NCI-H146 treated with DMSO at 0.1 percent for 48 hours (cell line): ENCODE results near the gene SRGAP3.

Experiments
- DNase-seq: peaks from one replicate; lab custom pipeline; 2025; ENCODE audit not compliant: unreplicated experiment; lab: John Stamatoyannopoulos, UW

The SRGAP3 gene

GRCh38 chr3:9149566-9149965 lies 99.9 kb downstream of the SRGAP3 start:
- DNase-seq: no peak

GRCh38 chr3:9147896-9148266 lies 101.6 kb downstream of the SRGAP3 start:
- no peak for DNase-seq

GRCh38 chr3:9147215-9147895 lies 102.1 kb downstream of the SRGAP3 start:
- DNase-seq: no peak

GRCh38 chr3:9146367-9147071 lies 102.9 kb downstream of the SRGAP3 start:
- no peak for DNase-seq

- DNase-seq: no peak
These were observed 106.3 kb downstream of the SRGAP3 start for GRCh38 chr3:9143184-9143583.

GRCh38 chr3:9142362-9142761 lies 107.1 kb downstream of the SRGAP3 start:
- DNase-seq: no peak

- no peak for DNase-seq
These were observed 107.5 kb downstream of the SRGAP3 start for GRCh38 chr3:9141928-9142289.

GRCh38 chr3:9139366-9139765 lies 110.1 kb downstream of the SRGAP3 start:
- DNase-seq: no peak

- no peak for DNase-seq
These were observed 111.8 kb downstream of the SRGAP3 start for GRCh38 chr3:9137676-9138075.

- no peak for DNase-seq
These were observed 112.5 kb downstream of the SRGAP3 start for GRCh38 chr3:9136746-9137465.

- no peak for DNase-seq
These were observed 113.4 kb downstream of the SRGAP3 start for GRCh38 chr3:9135930-9136525.

- no peak for DNase-seq
These were observed 113.9 kb downstream of the SRGAP3 start for GRCh38 chr3:9135526-9135925.

GRCh38 chr3:9133656-9134055 lies 115.8 kb downstream of the SRGAP3 start:
- DNase-seq: no peak

GRCh38 chr3:9130345-9131305 lies 118.8 kb downstream of the SRGAP3 start:
- no peak for DNase-seq

GRCh38 chr3:9129365-9129764 lies 120.1 kb downstream of the SRGAP3 start:
- DNase-seq: no peak

- no peak for DNase-seq
These were observed 124.0 kb downstream of the SRGAP3 start for GRCh38 chr3:9125278-9125951.

- DNase-seq: no peak
These were observed 124.7 kb downstream of the SRGAP3 start for GRCh38 chr3:9124730-9125129.

- DNase-seq: no peak
These were observed 125.6 kb downstream of the SRGAP3 start for GRCh38 chr3:9123840-9124239.

GRCh38 chr3:9122732-9123364 lies 126.6 kb downstream of the SRGAP3 start:
- DNase-seq: no peak
